SH-SY5Y (cell line): ENCODE results near the gene AGRN.

ENCODE experiments used
- GATA2 ChIP-seq: IDR thresholded peaks from 2 replicates; pipeline ENCODE4 v1.6.1; 2011; ENCODE audit warnings: mild to moderate bottlenecking, low read depth, low read length
- GATA3 ChIP-seq: IDR thresholded peaks from 2 replicates; pipeline ENCODE4 v1.6.1; 2011; ENCODE audit warnings: low read depth, mild to moderate bottlenecking, low read length, moderate library complexity

DNA sequence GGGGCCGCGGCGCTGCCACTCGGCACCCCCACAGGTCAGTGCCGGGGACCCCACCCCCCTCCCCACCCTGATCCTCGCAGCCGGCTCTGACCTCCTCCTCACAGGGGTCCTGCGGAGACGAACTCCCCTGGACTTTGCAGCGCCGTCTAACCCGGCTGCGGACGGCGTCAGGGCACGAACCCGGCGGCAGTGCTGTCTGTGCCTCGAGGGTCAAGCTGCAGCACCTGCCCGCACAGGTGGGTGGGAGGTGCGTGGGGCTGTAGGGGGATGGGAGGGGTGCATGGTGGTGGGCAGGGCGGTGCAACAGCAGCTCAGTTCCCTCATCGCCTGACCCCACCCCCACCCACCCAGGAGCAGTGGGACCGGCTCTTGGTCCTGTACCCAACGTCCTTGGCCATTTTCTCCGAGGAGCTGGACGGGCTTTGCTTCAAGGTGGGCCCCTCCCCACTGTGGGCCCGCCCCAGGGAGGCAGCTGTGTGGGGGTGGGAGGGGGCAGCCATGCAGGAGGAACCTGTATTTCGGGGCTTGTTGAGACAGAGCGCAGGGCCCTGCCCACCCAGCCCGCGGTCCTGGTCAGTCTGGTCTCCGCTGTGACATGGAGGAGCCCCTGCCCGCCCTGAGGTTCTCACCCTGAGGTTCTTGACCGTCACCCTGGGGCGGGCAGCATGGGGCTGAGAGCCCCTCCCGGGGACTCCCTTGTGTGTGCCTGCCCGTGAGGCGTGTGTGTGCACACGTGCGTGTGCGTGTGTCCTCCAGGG is 48.8 kb upstream of the AGRN start:
- TF ChIP-seq GATA2: no peak
- TF ChIP-seq GATA3: no peak
